Measurements from ENCODE around the gene SNX3. TPM values are rescaled to one million over a fixed set of nuclear protein-coding genes. Genes with fewer than 3 reads are reported as not detected.
A peak's percentile ranks its signal among the peaks of the same experiment; 100 is the strongest.

Gene SNX3
- total RNA-seq, 1 donor from 2014 or later, result 93.1 TPM

GRCh38 chr6:108179741-108180140, 81.1 kb downstream of the SNX3 start:
- Mint-ChIP-seq H3K4me1 (ENCODE audit: unreplicated experiment) (peaks cover 6% of the 10 kb centered on the region), H3K9me3 (no peaks in the 10 kb centered on the region), H3K36me3 (no peaks in the 10 kb centered on the region), H3K27me3 (peaks cover 83% of the 10 kb centered on the region), H3K4me3 (no peak overlapping the region), H3K27ac (no peak overlapping the region)
- no peak for DNase-seq (ENCODE audit: extremely low spot score, unreplicated experiment)
- no peak for TF ChIP-seq CTCF (conservative IDR thresholded peaks at IDR 0.05)

GRCh38 chr6:108176281-108177089, 84.4 kb downstream of the SNX3 start:
- H3K27me3 Mint-ChIP-seq, result peaks cover 100% of the 10 kb centered on the region
- H3K36me3 Mint-ChIP-seq, result no peaks in the 10 kb centered on the region
- peaks cover 6% of the 10 kb centered on the region for H3K4me1 Mint-ChIP-seq (ENCODE audit: unreplicated experiment)
- H3K9me3 Mint-ChIP-seq, result no peaks in the 10 kb centered on the region
- peak; percentile 65 for DNase-seq (ENCODE audit: extremely low spot score, unreplicated experiment)
- no peak for TF ChIP-seq CTCF (conservative IDR thresholded peaks at IDR 0.05)
- H3K4me3 Mint-ChIP-seq, result peak overlapping the region; percentile 87
- H3K27ac Mint-ChIP-seq, result no peak overlapping the region

GRCh38 chr6:108175592-108176279, 85.1 kb downstream of the SNX3 start:
- H3K27me3 Mint-ChIP-seq, result peaks cover 100% of the 10 kb centered on the region
- H3K4me1 Mint-ChIP-seq (ENCODE audit: unreplicated experiment), result peaks cover 6% of the 10 kb centered on the region
- no peaks in the 10 kb centered on the region for H3K36me3 Mint-ChIP-seq
- no peaks in the 10 kb centered on the region for H3K9me3 Mint-ChIP-seq
- peak; percentile 50 for TF ChIP-seq CTCF (conservative IDR thresholded peaks at IDR 0.05)
- DNase-seq (ENCODE audit: extremely low spot score, unreplicated experiment), result no peak
- H3K27ac Mint-ChIP-seq, result no peak overlapping the region
- H3K4me3 Mint-ChIP-seq, result peak overlapping the region; percentile 87

- Mint-ChIP-seq H3K4me1 (ENCODE audit: unreplicated experiment) (peaks cover 6% of the 10 kb centered on the region), H3K27ac (no peak overlapping the region)
- no peak for TF ChIP-seq CTCF (conservative IDR thresholded peaks at IDR 0.05)
These were observed 85.7 kb downstream of the SNX3 start for GRCh38 chr6:108175176-108175591.

GRCh38 chr6:108174371-108175175, 86.3 kb downstream of the SNX3 start:
- Mint-ChIP-seq H3K27ac (no peak overlapping the region), H3K4me3 (peak overlapping the region; percentile 87), H3K4me1 (ENCODE audit: unreplicated experiment) (peaks cover 6% of the 10 kb centered on the region), H3K36me3 (no peaks in the 10 kb centered on the region), H3K9me3 (no peaks in the 10 kb centered on the region), H3K27me3 (peaks cover 100% of the 10 kb centered on the region)
- TF ChIP-seq CTCF (conservative IDR thresholded peaks at IDR 0.05), result no peak
- DNase-seq (ENCODE audit: extremely low spot score, unreplicated experiment), result no peak

More at GRCh38 chr6:108175176-108175591, 85.7 kb downstream of the SNX3 start:
- peaks cover 100% of the 10 kb centered on the region for H3K27me3 Mint-ChIP-seq
- DNase-seq (ENCODE audit: extremely low spot score, unreplicated experiment), result no peak
- H3K36me3 Mint-ChIP-seq, result no peaks in the 10 kb centered on the region
- peak overlapping the region; percentile 87 for H3K4me3 Mint-ChIP-seq
- no peaks in the 10 kb centered on the region for H3K9me3 Mint-ChIP-seq
